ENCODE measurements around the gene FANCI. TPM values are rescaled to one million over a fixed set of nuclear protein-coding genes. Genes with fewer than 3 reads are reported as not detected.
A peak's percentile ranks its signal among the peaks of the same experiment; 100 is the strongest.

Gene FANCI
- 29.5 TPM for total RNA-seq

- DNase-seq, result peak; percentile 91
Observed at GRCh38 chr15:89243691-89244573, at the start of gene FANCI. Gene FANCI (plus strand): TSS chr15:89243979. CDS start chr15:89247648, 3,669 bp downstream.

- no peak for DNase-seq
Observed at GRCh38 chr15:89194608-89195007, 49.2 kb upstream of the FANCI start.

GRCh38 chr15:89195836-89196235 lies 47.9 kb upstream of the FANCI start:
- peak; percentile 60 for DNase-seq

DNA sequence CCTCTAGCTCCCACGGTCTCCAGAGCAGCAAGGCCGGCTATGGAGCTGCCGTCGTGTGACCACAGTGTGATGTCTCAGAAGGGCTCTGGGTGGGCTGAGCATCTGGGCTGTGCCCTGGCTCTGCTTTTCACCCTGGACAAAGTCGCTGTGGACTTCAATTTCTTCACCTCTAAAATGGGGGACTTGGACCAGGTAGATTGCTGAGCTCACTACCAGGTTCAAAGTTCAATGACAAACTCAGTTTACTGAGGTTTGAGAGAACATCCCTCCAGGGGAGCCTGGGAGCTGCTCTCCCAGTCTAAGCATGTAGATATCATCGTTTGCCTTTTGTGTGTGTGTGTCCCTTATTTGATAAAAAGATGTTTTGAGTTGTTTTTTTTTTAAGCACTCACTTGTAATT lies 47.5 kb upstream of the FANCI start:
- DNase-seq, result no peak

DNA sequence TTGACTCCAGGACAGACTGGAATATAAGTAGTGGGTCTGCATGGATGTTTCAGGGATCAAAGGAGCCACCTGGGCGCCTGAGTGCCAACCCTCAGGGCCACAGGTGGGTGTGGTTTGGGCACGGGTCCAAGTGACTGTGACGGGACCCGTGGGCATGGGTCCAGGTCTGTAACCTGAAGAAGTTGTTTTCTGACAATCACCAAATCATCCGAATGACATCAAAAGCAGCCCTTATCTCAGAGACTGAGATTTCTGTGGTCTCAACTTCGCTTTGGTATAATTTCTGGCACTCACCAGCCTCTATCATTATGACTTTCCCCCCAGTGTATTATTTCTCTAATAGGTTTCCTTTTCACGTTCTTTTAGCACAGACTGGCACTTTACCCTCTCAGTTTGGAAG lies 46.8 kb upstream of the FANCI start:
- DNase-seq, result no peak

DNA sequence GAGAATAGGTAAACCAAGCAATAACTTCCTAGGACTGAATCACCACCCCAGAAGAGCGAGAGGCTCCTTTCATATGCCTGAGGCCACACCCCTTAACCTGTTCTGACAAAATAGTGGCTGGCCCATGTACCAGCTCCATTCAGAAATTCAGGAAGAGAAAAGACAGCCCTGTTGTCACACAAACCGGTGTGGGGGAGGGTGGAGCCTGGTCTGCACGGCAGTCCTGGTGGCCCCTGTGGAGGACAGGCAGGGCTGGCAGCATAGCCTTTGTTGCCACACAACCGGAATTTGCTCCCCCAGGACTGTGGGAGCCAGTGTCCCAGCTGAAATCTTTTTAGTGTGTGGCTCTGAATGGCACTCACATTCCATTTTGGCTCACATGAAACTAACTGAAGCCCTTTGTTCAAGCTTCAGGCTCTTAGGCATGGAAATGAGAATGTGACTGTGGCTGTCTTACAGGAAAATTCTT lies 46.2 kb upstream of the FANCI start:
- DNase-seq, result peak; percentile 59

DNA sequence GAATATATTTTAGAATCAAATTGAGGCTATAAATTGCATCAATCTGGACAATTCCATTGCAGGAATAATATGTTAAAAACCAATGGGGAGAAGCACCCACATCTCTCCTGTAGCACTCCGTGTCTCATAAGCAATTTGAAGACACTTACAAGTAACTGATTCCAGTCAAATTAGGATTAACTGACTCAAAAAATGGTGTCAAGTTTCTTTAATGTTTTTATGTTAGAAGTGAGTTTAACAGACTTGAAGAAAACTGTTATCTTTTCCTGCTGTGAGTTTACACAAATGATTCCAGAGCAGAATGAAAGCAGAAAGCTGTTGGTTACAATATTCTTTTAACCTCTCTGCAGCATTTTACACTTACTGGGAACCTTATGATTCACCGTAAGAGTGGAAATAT lies 45.6 kb upstream of the FANCI start:
- no peak for DNase-seq

- DNase-seq, result peak; percentile 75
Observed at GRCh38 chr15:89198934-89199333, 44.8 kb upstream of the FANCI start.

- DNase-seq, result no peak
Observed at GRCh38 chr15:89199746-89200145, 44.0 kb upstream of the FANCI start.

DNA sequence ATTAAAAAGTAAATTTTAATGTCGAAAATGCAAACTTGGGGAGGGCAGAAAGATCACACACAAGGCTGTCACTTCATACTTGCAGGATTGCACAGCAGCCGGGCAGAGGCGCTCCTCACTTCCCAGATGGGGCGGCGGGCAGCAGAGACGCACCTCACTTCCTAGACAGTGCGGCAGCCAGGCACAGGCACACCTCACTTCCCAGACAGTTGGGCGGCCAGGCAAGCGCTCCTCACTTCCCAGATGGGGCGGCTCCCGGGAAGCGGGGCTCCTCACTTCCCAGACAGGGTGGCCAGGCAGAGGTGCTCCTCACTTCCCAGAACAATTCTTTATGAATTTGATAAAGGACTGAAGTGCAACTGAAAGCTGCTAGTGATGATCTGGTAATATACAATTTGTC lies 43.6 kb upstream of the FANCI start:
- no peak for DNase-seq

- no peak for DNase-seq
Observed at GRCh38 chr15:89201465-89202005, 42.2 kb upstream of the FANCI start.

DNA sequence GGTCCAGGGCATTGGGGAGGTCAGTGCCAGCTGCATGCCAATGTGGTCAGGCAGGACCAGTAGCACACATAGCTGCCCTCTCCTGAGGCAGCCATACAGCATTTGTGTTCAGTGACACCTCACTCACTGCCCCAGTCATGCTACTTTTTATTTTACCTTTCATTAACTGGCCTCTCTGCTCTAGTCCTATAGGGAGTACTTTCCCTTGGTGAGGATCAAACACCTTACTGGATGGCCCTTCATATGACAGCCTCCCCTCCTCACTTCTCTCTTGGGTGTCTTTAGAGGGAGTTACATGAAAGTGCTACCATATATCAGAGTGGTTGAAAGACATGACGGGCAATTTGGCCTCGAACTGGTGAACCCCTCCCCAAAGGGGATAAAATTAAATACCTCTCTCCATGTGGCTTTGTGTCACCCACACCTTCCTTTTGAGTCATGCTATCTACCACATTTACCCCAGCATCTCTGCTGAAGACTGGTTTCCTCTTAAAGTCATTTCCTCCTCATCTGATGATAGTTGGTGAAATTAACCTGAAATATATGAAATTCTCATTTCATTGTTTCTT lies 40.0 kb upstream of the FANCI start:
- no peak for DNase-seq

GRCh38 chr15:89205991-89206585 lies 37.7 kb upstream of the FANCI start:
- no peak for DNase-seq

- DNase-seq, result no peak
Observed at GRCh38 chr15:89206908-89207331, 36.9 kb upstream of the FANCI start.

GRCh38 chr15:89208256-89208655 lies 35.5 kb upstream of the FANCI start:
- DNase-seq, result no peak

GRCh38 chr15:89209057-89209456 lies 34.7 kb upstream of the FANCI start:
- no peak for DNase-seq

DNA sequence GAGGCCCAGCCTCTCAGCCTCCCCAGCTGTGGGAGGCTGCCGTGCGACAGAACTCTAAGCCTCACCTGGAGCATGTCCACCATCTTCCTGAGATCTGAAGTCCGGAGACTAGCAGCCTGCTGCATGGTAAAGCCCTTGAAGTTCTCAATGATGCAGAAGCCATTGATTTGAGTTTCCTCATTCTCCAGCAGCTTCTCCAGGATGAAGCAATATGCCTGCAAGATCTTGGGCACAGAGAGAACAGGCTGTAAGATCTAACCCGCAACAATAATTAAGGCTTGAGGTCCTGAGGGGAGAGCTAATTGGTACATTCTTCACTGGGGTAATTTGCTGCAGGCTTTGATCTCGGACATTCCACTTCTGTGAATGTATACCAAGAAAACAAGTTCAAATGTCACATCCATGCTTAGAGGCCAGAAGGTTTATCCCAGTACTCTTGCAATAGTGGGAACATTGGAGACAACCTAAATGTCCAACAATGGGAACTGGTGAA lies 32.1 kb upstream of the FANCI start:
- DNase-seq, result no peak

DNA sequence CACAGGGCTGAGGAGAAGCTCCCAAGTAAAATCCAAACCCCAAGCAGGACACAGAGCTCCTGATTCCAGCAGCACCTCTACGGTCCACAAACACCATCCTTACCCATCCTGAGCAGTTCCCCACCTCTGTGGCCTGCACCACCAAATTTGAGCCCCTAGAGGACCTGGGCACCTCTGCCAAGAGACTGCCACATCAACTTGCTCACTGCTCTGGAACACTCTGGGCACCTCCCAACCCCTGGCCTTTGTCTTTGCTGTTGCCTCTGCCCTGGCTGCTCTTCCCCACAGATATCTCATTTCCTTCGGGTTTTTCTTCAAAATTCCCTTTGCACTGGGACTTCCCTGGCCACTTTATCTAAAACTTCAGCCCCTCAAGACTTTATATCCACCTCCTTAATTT lies 28.2 kb upstream of the FANCI start:
- no peak for DNase-seq

DNA sequence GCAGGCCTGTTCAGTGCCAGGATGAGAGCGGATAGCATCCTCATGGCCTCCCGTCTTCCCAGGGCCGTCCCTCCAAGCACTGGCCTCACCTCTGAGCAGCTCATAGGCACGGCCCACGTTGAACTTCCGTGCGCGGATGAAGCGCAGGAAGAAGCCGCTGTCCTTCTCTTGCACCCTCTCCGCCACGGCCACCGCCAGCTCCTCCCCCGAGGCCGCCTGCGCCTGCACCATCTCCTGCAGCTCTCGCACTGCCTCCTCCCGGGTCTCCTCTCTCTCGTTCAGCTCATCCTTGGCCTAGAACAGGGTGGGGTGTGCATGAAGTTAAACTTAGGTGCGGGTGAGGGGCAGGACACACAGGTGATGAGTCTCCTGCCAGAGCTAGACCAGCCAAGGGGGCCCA lies 26.7 kb upstream of the FANCI start:
- no peak for DNase-seq

- no peak for DNase-seq
Observed at GRCh38 chr15:89217686-89218376, 25.9 kb upstream of the FANCI start.

DNA sequence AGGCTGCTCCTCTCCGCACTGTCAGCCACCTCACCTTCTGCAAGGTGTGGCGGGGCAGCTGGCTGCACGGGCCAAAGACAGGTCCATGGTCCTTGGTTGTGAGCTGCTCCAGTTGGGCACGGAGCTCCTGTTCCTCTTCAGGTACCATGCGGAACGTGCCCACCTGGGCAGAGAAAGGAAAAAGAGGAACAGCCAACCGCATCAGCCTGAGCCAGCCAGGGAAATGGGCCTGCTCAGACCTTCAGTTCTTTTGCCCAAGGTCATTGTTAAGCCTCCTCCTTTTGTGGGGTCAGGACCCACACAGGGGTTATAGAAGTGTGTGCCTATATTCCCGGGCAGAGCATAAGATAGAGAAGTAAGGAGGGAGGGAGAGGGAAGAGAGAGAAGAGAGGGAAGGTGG lies 25.2 kb upstream of the FANCI start:
- DNase-seq, result no peak

DNA sequence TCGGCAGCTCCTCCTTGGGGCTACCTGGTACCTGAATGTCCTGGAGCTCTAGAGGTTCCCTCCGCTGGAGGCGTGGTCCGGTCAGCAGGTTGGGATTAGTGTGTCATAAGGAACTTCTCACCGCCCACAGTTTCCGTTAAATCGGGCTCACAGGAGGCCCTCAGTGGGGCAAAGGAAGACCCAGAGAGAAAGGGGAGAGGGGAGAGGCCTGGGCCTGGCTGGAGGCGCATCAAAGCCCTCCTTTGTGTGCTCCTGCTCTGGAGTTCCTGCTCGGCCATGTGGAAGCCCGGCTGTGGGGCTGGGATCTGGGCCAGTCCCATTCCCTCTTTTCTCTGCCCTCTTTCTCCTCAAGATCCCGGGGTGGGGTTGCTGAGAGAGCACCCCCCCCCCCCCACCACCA lies 22.2 kb upstream of the FANCI start, which contains the start of gene RLBP1:
Gene RLBP1 (minus strand): TSS at position 37 of the 400 bp plus-strand sequence. CDS start 2,604 bp downstream, outside the sequence.
- DNase-seq, result no peak

Measured in skin of body (tissue), 2 donors.